CD4-positive, alpha-beta T cell treated with Interleukin-10 for 1 hour (primary cell): ENCODE measurements around the gene TCEAL7.
"Not testable (repeated sequence)": the region's sequence is repeated elsewhere in the genome, so short reads cannot be mapped to it uniquely, and the experiment has no call there.

ENCODE experiments used
- DNase-seq: peaks from one replicate; pipeline ENCODE4 v3.0.0-alpha.2; 2020

Gene TCEAL7

GRCh38 chrX:103329991-103330390, at the start of gene TCEAL7:
Gene TCEAL7, plus strand, starts transcription at chrX:103330239. Its CDS starts 1,165 bp downstream, at chrX:103331404.
- no peak for DNase-seq

- DNase-seq: no peak
Observed at GRCh38 chrX:103293118-103293517, 36.9 kb upstream of the TCEAL7 start.

- no peak for DNase-seq
Observed at GRCh38 chrX:103304705-103305104, 25.3 kb upstream of the TCEAL7 start.

- not testable (repeated sequence) for DNase-seq
Observed at GRCh38 chrX:103305666-103306065, 24.4 kb upstream of the TCEAL7 start.

- DNase-seq: peak; percentile 1
Observed at GRCh38 chrX:103309860-103310554, 20.0 kb upstream of the TCEAL7 start.

- DNase-seq: peak; percentile 87
Observed at GRCh38 chrX:103310555-103311398, 19.3 kb upstream of the TCEAL7 start, which contains the start of gene BEX2. Gene BEX2, minus strand, starts transcription at chrX:103310990. Its CDS starts 1,014 bp downstream, at chrX:103309976.

- DNase-seq: no peak
Observed at GRCh38 chrX:103311399-103311780, 18.6 kb upstream of the TCEAL7 start.

GRCh38 chrX:103330681-103331288, 746 bp downstream of the TCEAL7 start:
- DNase-seq: no peak

- DNase-seq: no peak
Observed at GRCh38 chrX:103338663-103339062, 8.6 kb downstream of the TCEAL7 start.

- DNase-seq: peak; percentile 43
Observed at GRCh38 chrX:103343105-103343504, 13.1 kb downstream of the TCEAL7 start.

GRCh38 chrX:103344606-103345005, 14.6 kb downstream of the TCEAL7 start:
- DNase-seq: no peak

GRCh38 chrX:103347682-103348397, 17.8 kb downstream of the TCEAL7 start:
- DNase-seq: no peak

GRCh38 chrX:103356130-103356798, 26.2 kb downstream of the TCEAL7 start, which contains the start of gene TCEAL9:
Gene TCEAL9, plus strand, starts transcription at chrX:103356506. Its CDS starts 1,179 bp downstream, at chrX:103357685.
- no peak for DNase-seq

GRCh38 chrX:103356858-103357257, 26.8 kb downstream of the TCEAL7 start:
- no peak for DNase-seq

- no peak for DNase-seq
Observed at GRCh38 chrX:103357871-103358270, 27.8 kb downstream of the TCEAL7 start.

GRCh38 chrX:103359605-103360004, 29.6 kb downstream of the TCEAL7 start:
- not testable (repeated sequence) for DNase-seq

GRCh38 chrX:103360092-103360491, 30.1 kb downstream of the TCEAL7 start:
- no peak for DNase-seq

- DNase-seq: no peak
Observed at GRCh38 chrX:103360916-103361315, 30.9 kb downstream of the TCEAL7 start.

- DNase-seq: no peak
Observed at GRCh38 chrX:103361798-103362197, 31.8 kb downstream of the TCEAL7 start.

GRCh38 chrX:103362474-103362873, 32.4 kb downstream of the TCEAL7 start:
- DNase-seq: no peak

GRCh38 chrX:103363046-103363445, 33.0 kb downstream of the TCEAL7 start:
- DNase-seq: no peak

- no peak for DNase-seq
Observed at GRCh38 chrX:103367502-103367901, 37.5 kb downstream of the TCEAL7 start.
